Hepatocyte (in vitro differentiated cells): ENCODE data around the gene NPY. TPM values are rescaled to one million over a fixed set of nuclear protein-coding genes. Genes with fewer than 3 reads are reported as not detected.

Source experiments
- DNase-seq: peaks from one replicate; pipeline ENCODE4 v3.0.0-alpha.2; 2016; ENCODE audit warnings: low spot score
- H2AFZ ChIP-seq: fragments of 200-600 bp; sonication (generic); 2 replicates; pipeline ENCODE4 v1.6.0; 2016; ENCODE audit warnings: antibody characterized with exemption, mild to moderate bottlenecking
- H3K27ac ChIP-seq: fragments of 200-600 bp; sonication (generic); 2 replicates; pipeline ENCODE4 v1.5.1; 2016; ENCODE audit warnings: mild to moderate bottlenecking
- H3K27me3 ChIP-seq: fragments of 200-600 bp; sonication (generic); 2 replicates; pipeline ENCODE4 v1.6.1; 2016
- H3K36me3 ChIP-seq: fragments of 200-600 bp; sonication (generic); replicated peaks from 2 replicates; pipeline ENCODE4 v1.5.1; 2016; ENCODE audit warnings: low read depth; ENCODE audit not compliant: insufficient read depth
- H3K4me1 ChIP-seq: fragments of 200-600 bp; sonication (generic); 2 replicates; pipeline ENCODE4 v1.5.1; 2016; ENCODE audit warnings: mild to moderate bottlenecking, moderate library complexity; ENCODE audit not compliant: insufficient read depth
- H3K4me2 ChIP-seq: fragments of 200-600 bp; sonication (generic); 2 replicates; pipeline ENCODE4 v1.6.0; 2016
- H3K4me3 ChIP-seq: fragments of 200-600 bp; sonication (generic); 2 replicates; pipeline ENCODE4 v1.5.1; 2016; ENCODE audit warnings: mild to moderate bottlenecking
- H3K79me2 ChIP-seq: fragments of 200-600 bp; sonication (generic); 2 replicates; pipeline ENCODE4 v1.6.0; 2017; ENCODE audit warnings: mild to moderate bottlenecking
- H3K9me2 ChIP-seq: fragments of 200-600 bp; sonication (generic); replicated peaks from 2 replicates; pipeline ENCODE4 v1.6.0; 2017; ENCODE audit warnings: mild to moderate bottlenecking; ENCODE audit not compliant: insufficient read depth
- H3K9me3 ChIP-seq: fragments of 200-600 bp; sonication (generic); 2 replicates; pipeline ENCODE4 v1.5.1; 2016; ENCODE audit warnings: low read depth, mild to moderate bottlenecking
- H4K20me1 ChIP-seq: fragments of 200-600 bp; sonication (generic); 2 replicates; pipeline ENCODE4 v1.6.0; 2016; ENCODE audit warnings: mild to moderate bottlenecking; ENCODE audit not compliant: insufficient read depth, poor library complexity, severe bottlenecking
- CTCF ChIP-seq: fragments of 200-600 bp; sonication (generic); IDR thresholded peaks from 2 replicates; pipeline ENCODE4 v1.5.1; 2016; ENCODE audit warnings: antibody characterized with exemption, mild to moderate bottlenecking; ENCODE audit not compliant: poor library complexity
- EZH2 ChIP-seq: fragments of 200-600 bp; sonication (generic); IDR thresholded peaks from 2 replicates; pipeline ENCODE4 v1.6.1; 2016; ENCODE audit warnings: antibody characterized with exemption, mild to moderate bottlenecking, borderline replicate concordance
- EZH2phosphoT487 ChIP-seq: fragments of 200-600 bp; sonication (generic); IDR thresholded peaks from one replicate; pipeline ENCODE4 v1.6.1; 2018; ENCODE audit warnings: antibody characterized with exemption, mild to moderate bottlenecking, low read depth, moderate library complexity; ENCODE audit not compliant: unreplicated experiment, severe bottlenecking
- WGBS: methylation state at CpG from one replicate; pipeline ENCODE4 v1.1.6; 2016; ENCODE audit warnings: low lambda C conversion rate; ENCODE audit errors: missing lambda C conversion rate; 5-methylcytosine and 5-hydroxymethylcytosine counted together
- polyA plus RNA-seq: library from polyadenylated mRNA; unstranded; fragments of >200 nt; fragmentation: Nextera tagmentation; extraction: Ambion mirVana; gene quantifications from 2 replicates; pipeline ENCODE4 v1.2.1, GENCODE V29; 2016
- total RNA-seq: library from RNA; depleted of rRNA; stranded (reverse); fragments of >200 nt; gene quantifications from 2 replicates; pipeline ENCODE4 v1.2.3, GENCODE V29; 2014

NPY gene
- total and polyA plus RNA-seq, 2 experiments from 2014 or later: 9.4 to 19.8 TPM

DNA sequence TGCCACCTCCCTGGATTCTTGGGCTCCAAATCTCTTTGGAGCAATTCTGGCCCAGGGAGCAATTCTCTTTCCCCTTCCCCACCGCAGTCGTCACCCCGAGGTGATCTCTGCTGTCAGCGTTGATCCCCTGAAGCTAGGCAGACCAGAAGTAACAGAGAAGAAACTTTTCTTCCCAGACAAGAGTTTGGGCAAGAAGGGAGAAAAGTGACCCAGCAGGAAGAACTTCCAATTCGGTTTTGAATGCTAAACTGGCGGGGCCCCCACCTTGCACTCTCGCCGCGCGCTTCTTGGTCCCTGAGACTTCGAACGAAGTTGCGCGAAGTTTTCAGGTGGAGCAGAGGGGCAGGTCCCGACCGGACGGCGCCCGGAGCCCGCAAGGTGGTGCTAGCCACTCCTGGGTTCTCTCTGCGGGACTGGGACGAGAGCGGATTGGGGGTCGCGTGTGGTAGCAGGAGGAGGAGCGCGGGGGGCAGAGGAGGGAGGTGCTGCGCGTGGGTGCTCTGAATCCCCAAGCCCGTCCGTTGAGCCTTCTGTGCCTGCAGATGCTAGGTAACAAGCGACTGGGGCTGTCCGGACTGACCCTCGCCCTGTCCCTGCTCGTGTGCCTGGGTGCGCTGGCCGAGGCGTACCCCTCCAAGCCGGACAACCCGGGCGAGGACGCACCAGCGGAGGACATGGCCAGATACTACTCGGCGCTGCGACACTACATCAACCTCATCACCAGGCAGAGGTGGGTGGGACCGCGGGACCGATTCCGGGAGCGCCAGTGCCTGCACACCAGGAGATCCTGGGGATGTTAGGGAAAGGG, 913 bp downstream of the NPY start:
- Histone ChIP-seq H3K79me2 (no peaks in the 10 kb centered on the region), H3K27me3 (peaks cover 74% of the 10 kb centered on the region), H3K4me3 (no peak overlapping the region), H3K27ac (no peak overlapping the region), H3K36me3 (no peaks in the 10 kb centered on the region), H3K9me3 (no peaks in the 10 kb centered on the region), H4K20me1 (no peaks in the 10 kb centered on the region), H3K4me1 (no peaks in the 10 kb centered on the region), H3K9me2 (no peaks in the 10 kb centered on the region), H3K4me2 (peak overlapping the region; percentile 73), H2AFZ (no peak overlapping the region)
- peak; percentile 35 for TF ChIP-seq EZH2
- no peak for TF ChIP-seq EZH2phosphoT487
- TF ChIP-seq CTCF: no peak
- WGBS: 42% methylated on average over 44 of the region's 51 CpGs
- DNase-seq: peak; percentile 11

DNA sequence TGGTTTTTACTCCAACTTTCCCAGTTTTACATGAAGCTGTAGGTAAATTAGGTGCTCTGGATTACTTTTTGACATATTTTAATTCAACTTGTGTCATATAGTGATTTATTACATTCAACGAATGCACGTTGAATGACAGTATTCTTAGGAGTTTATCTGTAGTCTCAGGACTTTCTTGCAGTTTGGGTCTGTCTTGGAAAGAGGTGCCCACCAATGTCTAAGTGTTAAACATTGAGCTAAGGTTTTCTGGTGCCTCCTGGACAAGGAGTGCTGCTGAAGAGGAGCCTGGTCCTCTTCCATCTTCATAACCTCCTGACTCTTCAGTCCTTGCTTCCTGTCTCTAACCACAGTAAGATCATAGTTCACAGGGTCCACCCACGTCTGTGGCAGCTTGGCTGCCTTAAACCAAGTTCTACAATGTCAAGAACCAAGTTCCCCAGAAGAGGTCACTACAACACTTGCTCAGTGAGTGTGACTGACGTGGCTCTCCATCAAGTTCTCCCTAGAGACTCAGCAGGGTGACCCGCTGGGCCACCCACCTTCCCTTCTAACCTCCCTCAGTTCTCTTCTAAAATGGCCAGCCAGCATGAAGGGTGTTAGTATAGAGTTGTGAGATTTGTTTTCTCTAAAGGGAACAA, 6.1 kb downstream of the NPY start:
- Histone ChIP-seq H3K4me2 (no peak overlapping the region), H3K36me3 (no peaks in the 10 kb centered on the region), H4K20me1 (no peaks in the 10 kb centered on the region), H3K4me1 (no peaks in the 10 kb centered on the region), H3K4me3 (no peak overlapping the region), H3K27me3 (peaks cover 35% of the 10 kb centered on the region), H3K79me2 (no peaks in the 10 kb centered on the region), H3K27ac (no peak overlapping the region), H2AFZ (no peak overlapping the region), H3K9me2 (no peaks in the 10 kb centered on the region), H3K9me3 (no peaks in the 10 kb centered on the region)
- peak; percentile 58 for TF ChIP-seq CTCF
- no peak for TF ChIP-seq EZH2
- DNase-seq: peak; percentile 73
- 34% methylated on average over 5 of the region's 5 CpGs for WGBS

GRCh38 chr7:24291271-24291670, 7.3 kb downstream of the NPY start:
- no peaks in the 10 kb centered on the region for H3K9me3 ChIP-seq
- no peaks in the 10 kb centered on the region for H3K9me2 ChIP-seq
- TF ChIP-seq CTCF (no peak), EZH2 (no peak), EZH2phosphoT487 (no peak)
- H3K4me3 ChIP-seq: no peak overlapping the region
- no peak overlapping the region for H2AFZ ChIP-seq
- H3K79me2 ChIP-seq: no peaks in the 10 kb centered on the region
- H3K27me3 ChIP-seq: peaks cover 23% of the 10 kb centered on the region
- no peaks in the 10 kb centered on the region for H4K20me1 ChIP-seq
- no peak for DNase-seq
- WGBS: 67% methylated on average over 7 of the region's 7 CpGs
- H3K4me1 ChIP-seq: no peaks in the 10 kb centered on the region
- no peak overlapping the region for H3K27ac ChIP-seq
- H3K36me3 ChIP-seq: no peaks in the 10 kb centered on the region
- H3K4me2 ChIP-seq: no peak overlapping the region
